Measurements from ENCODE around the gene COBL. TPM values are rescaled to one million over a fixed set of nuclear protein-coding genes. Genes with fewer than 3 reads are reported as not detected.

COBL gene
- total and polyA plus RNA-seq, 2 of the 8 experiments (the other 6 are each of a cell fraction or from before 2014, with no cell fraction given): 13.8 to 40.4 TPM

- 91% methylated on average over 8 of the region's 8 CpGs; no CpG with 5 or more reads in 1 of the 2 experiments for WGBS, 2 experiments (ENCODE audit: extremely low coverage in 1 of 2, insufficient coverage in 1 of 2, insufficient read length in 1 of 2, insufficient replicate concordance in 2 of 2, low coverage in 1 of 2, low lambda C conversion rate in 2 of 2, missing lambda C conversion rate in 1 of 2)
- Histone ChIP-seq H2BK120ac (replicated peaks; ENCODE audit: low read depth, low read length) (no peak overlapping the region), H2AFZ (ENCODE audit: low read length) (no peak overlapping the region), H3K18ac (ENCODE audit: extremely low read depth, low read length) (no peak overlapping the region), H3K9me3 (ENCODE audit: insufficient read depth in 2 of 2, low read depth in 1 of 2, low read length in 1 of 2) (no peaks in the 10 kb centered on the region), H3K27me3 (replicated peaks in 1 of 4; ENCODE audit: control insufficient read depth in 3 of 4, extremely low read depth in 1 of 4, insufficient read depth in 3 of 4, low read length in 3 of 4) (no peaks in the 10 kb centered on the region), H3K4me1 (replicated peaks in 1 of 4; ENCODE audit: control insufficient read depth in 3 of 4, insufficient read depth in 4 of 4, low read length in 3 of 4) (peaks cover under 1 to 6% (median 5%) of the 10 kb centered on the region in 4 experiments; a peak in 6 of 7 replicates), H2BK5ac (ENCODE audit: low read depth, low read length) (no peak overlapping the region), H2BK20ac (ENCODE audit: low read length) (no peak overlapping the region), H3K23ac (ENCODE audit: insufficient read length) (no peak overlapping the region), H4K8ac (ENCODE audit: extremely low read depth, insufficient read depth, low read length) (no peak overlapping the region), H3K4me2 (ENCODE audit: insufficient read depth in 1 of 2, low read depth in 2 of 2, low read length in 2 of 2) (no peak overlapping the region), H3K36me3 (ENCODE audit: control insufficient read depth in 2 of 4, insufficient read depth in 4 of 4, low read length in 3 of 4) (no peaks in the 10 kb centered on the region), H3K14ac (ENCODE audit: insufficient read length) (no peak overlapping the region), H3K4ac (replicated peaks; ENCODE audit: insufficient read length, low read depth, low read length) (no peak overlapping the region), H4K20me1 (replicated peaks in 1 of 2; ENCODE audit: control insufficient read depth in 1 of 2, insufficient read depth in 2 of 2, low read length in 2 of 2) (peaks cover 7 to 15% of the 10 kb centered on the region in 2 experiments), H4K5ac (ENCODE audit: insufficient read length, low read depth, low read length) (no peak overlapping the region), H2BK15ac (ENCODE audit: low read length) (no peak overlapping the region), H3K23me2 (ENCODE audit: low read depth, low read length) (no peaks in the 10 kb centered on the region), H3K56ac (replicated peaks; ENCODE audit: insufficient read length, low read depth, low read length) (no peak overlapping the region), H3K4me3 (ENCODE audit: extremely low read depth in 1 of 4, insufficient read depth in 2 of 4, low read depth in 3 of 4, low read length in 4 of 4) (no peak overlapping the region), H3K79me2 (ENCODE audit: control insufficient read depth in 1 of 2, insufficient read depth in 2 of 2, low read length in 2 of 2) (peaks cover 0 to 47% of the 10 kb centered on the region in 2 experiments; a peak in 2 of 4 replicates), H3K27ac (ENCODE audit: low read depth, low read length) (no peak overlapping the region), H2BK12ac (ENCODE audit: low read depth, low read length) (no peak overlapping the region), H3K9ac (replicated peaks in 1 of 4; ENCODE audit: extremely low read depth in 1 of 4, low read depth in 3 of 4, low read length in 3 of 4) (no peak overlapping the region), H2AK5ac (ENCODE audit: low read depth, low read length) (no peak overlapping the region), H4K91ac (replicated peaks; ENCODE audit: insufficient read length, low read length) (no peak overlapping the region), H3K79me1 (ENCODE audit: low read depth, low read length) (peaks cover 24% of the 10 kb centered on the region)
- TF ChIP-seq CTBP2 (IDR thresholded peaks at IDR 0.05; ENCODE audit: borderline replicate concordance, insufficient read depth, insufficient read length, low read length) (no peak), JUN (IDR thresholded peaks at IDR 0.05; ENCODE audit: low read depth, low read length) (no peak), SIX5 (IDR thresholded peaks at IDR 0.05; ENCODE audit: low read depth, low read length) (no peak), NRF1 (IDR thresholded peaks at IDR 0.05; ENCODE audit: low read depth, low read length) (no peak), RXRA (IDR thresholded peaks at IDR 0.05; ENCODE audit: insufficient read depth, low read depth, low read length) (no peak), RAD21 (IDR thresholded peaks at IDR 0.05 in 1 of 2, conservative IDR thresholded peaks at IDR 0.05 in 1 of 2; ENCODE audit: low read depth in 2 of 2, low read length in 2 of 2) (no peak), MAFK (IDR thresholded peaks at IDR 0.05; ENCODE audit: low read depth, low read length) (no peak), EP300 (IDR thresholded peaks at IDR 0.05; ENCODE audit: borderline replicate concordance in 1 of 2, low read depth in 2 of 2, low read length in 2 of 2) (no peak), ASH2L (IDR thresholded peaks at IDR 0.05; ENCODE audit: low read length) (no peak)
- POLR2A ChIA-PET (ENCODE audit: partially characterized antibody): interaction anchor here (1.0 kb wide), 1 partner anchor 8 kb away, joined by 3 read pairs; no protein-coding TSS in a partner anchor
- DNase-seq (ENCODE audit: low read depth in 1 of 2, low spot score in 2 of 2) (no peak), FAIRE-seq (no peak)
- CTCF ChIA-PET (ENCODE audit: partially characterized antibody): interaction anchor here (0.6 to 2.0 kb wide), 2 partner anchors 10 to 62 kb away, joined by 3 to 12 read pairs; no protein-coding TSS in a partner anchor
Observed at GRCh38 chr7:51234609-51235308, 81.8 kb downstream of the COBL start.
